ENCODE data around the gene SLC30A10. TPM values are rescaled to one million over a fixed set of nuclear protein-coding genes. Genes with fewer than 3 reads are reported as not detected.

The SLC30A10 gene
- total RNA-seq, 2 donors from 2014 or later = 0.09 TPM; not detected in 1

GRCh38 chr1:219945795-219946194, 17.4 kb upstream of the SLC30A10 start:
- Histone ChIP-seq H3K4me3 (ENCODE audit: low read length) (no peak overlapping the region), H3K4me1 (ENCODE audit: control insufficient read depth, insufficient read depth, low read length) (no peaks in the 10 kb centered on the region), H3K27ac (ENCODE audit: low read depth, low read length) (no peak overlapping the region), H3K27me3 (ENCODE audit: control insufficient read depth, insufficient read depth, low read length, poor library complexity, severe bottlenecking) (peaks cover 8% of the 10 kb centered on the region), H3K36me3 (ENCODE audit: control insufficient read depth, insufficient read depth, low read length) (no peaks in the 10 kb centered on the region), H3K9ac (ENCODE audit: extremely low read depth, low read length, poor library complexity, severe bottlenecking) (no peak overlapping the region), H3K9me3 (ENCODE audit: control insufficient read depth, low read length) (no peaks in the 10 kb centered on the region)
- Mint-ChIP-seq H3K27me3 (ENCODE audit: insufficient read depth) (peaks cover 10% of the 10 kb centered on the region), H3K36me3 (ENCODE audit: low read depth) (no peaks in the 10 kb centered on the region), H3K4me1 (no peaks in the 10 kb centered on the region), H3K9me3 (peaks cover 3% of the 10 kb centered on the region), H3K27ac (no peak overlapping the region), H3K4me3 (no peak overlapping the region)
- no peak for TF ChIP-seq CTCF (conservative IDR thresholded peaks at IDR 0.05)
- DNase-seq = no peak

GRCh38 chr1:219941179-219942118, 13.1 kb upstream of the SLC30A10 start:
- peaks cover 23% of the 10 kb centered on the region for H3K27me3 Mint-ChIP-seq (ENCODE audit: insufficient read depth)
- H3K9me3 Mint-ChIP-seq = peaks cover 1% of the 10 kb centered on the region
- Histone ChIP-seq H3K36me3 (ENCODE audit: control insufficient read depth, insufficient read depth, low read length) (no peaks in the 10 kb centered on the region), H3K4me1 (ENCODE audit: control insufficient read depth, insufficient read depth, low read length) (no peaks in the 10 kb centered on the region), H3K9me3 (ENCODE audit: control insufficient read depth, low read length) (no peaks in the 10 kb centered on the region), H3K27me3 (ENCODE audit: control insufficient read depth, insufficient read depth, low read length, poor library complexity, severe bottlenecking) (peaks cover 10% of the 10 kb centered on the region), H3K4me3 (ENCODE audit: low read length) (no peak overlapping the region), H3K27ac (ENCODE audit: low read depth, low read length) (no peak overlapping the region), H3K9ac (ENCODE audit: extremely low read depth, low read length, poor library complexity, severe bottlenecking) (no peak overlapping the region)
- H3K36me3 Mint-ChIP-seq (ENCODE audit: low read depth) = no peaks in the 10 kb centered on the region
- H3K4me3 Mint-ChIP-seq = no peak overlapping the region
- TF ChIP-seq CTCF (conservative IDR thresholded peaks at IDR 0.05) = no peak
- H3K4me1 Mint-ChIP-seq = no peaks in the 10 kb centered on the region
- no peak overlapping the region for H3K27ac Mint-ChIP-seq
- WGBS, 2 experiments (ENCODE audit: insufficient coverage in 1 of 2, insufficient read length in 1 of 2) = 89% methylated on average over 2 of the region's 2 CpGs
- DNase-seq = no peak

- no peak overlapping the region for H3K27ac ChIP-seq (ENCODE audit: low read depth, low read length)
- Mint-ChIP-seq H3K9me3 (peaks cover 1% of the 10 kb centered on the region), H3K36me3 (ENCODE audit: low read depth) (no peaks in the 10 kb centered on the region), H3K27me3 (ENCODE audit: insufficient read depth) (peaks cover 25% of the 10 kb centered on the region), H3K4me3 (no peak overlapping the region), H3K27ac (no peak overlapping the region), H3K4me1 (no peaks in the 10 kb centered on the region)
- no peak overlapping the region for H3K9ac ChIP-seq (ENCODE audit: extremely low read depth, low read length, poor library complexity, severe bottlenecking)
- DNase-seq = no peak
- TF ChIP-seq CTCF (conservative IDR thresholded peaks at IDR 0.05) = no peak
- WGBS, 2 experiments (ENCODE audit: insufficient coverage in 1 of 2, insufficient read length in 1 of 2) = 74 to 77% methylated on average over 3 of the region's 3 CpGs
- no peak overlapping the region for H3K4me3 ChIP-seq (ENCODE audit: low read length)
- H3K36me3 ChIP-seq (ENCODE audit: control insufficient read depth, insufficient read depth, low read length) = no peaks in the 10 kb centered on the region
- H3K9me3 ChIP-seq (ENCODE audit: control insufficient read depth, low read length) = no peaks in the 10 kb centered on the region
- H3K4me1 ChIP-seq (ENCODE audit: control insufficient read depth, insufficient read depth, low read length) = no peaks in the 10 kb centered on the region
- H3K27me3 ChIP-seq (ENCODE audit: control insufficient read depth, insufficient read depth, low read length, poor library complexity, severe bottlenecking) = peaks cover 10% of the 10 kb centered on the region
Measured at GRCh38 chr1:219940707-219941106, 12.3 kb upstream of the SLC30A10 start.

Data from endodermal cell (in vitro differentiated cells).